ENCODE results near the gene TNFRSF9.
"Not testable (repeated sequence)": the region's sequence is repeated elsewhere in the genome, so short reads cannot be mapped to it uniquely, and the experiment has no call there.

The TNFRSF9 gene

GRCh38 chr1:7960867-7961215, 20.2 kb upstream of the TNFRSF9 start:
- peak; percentile 85 for DNase-seq

DNA sequence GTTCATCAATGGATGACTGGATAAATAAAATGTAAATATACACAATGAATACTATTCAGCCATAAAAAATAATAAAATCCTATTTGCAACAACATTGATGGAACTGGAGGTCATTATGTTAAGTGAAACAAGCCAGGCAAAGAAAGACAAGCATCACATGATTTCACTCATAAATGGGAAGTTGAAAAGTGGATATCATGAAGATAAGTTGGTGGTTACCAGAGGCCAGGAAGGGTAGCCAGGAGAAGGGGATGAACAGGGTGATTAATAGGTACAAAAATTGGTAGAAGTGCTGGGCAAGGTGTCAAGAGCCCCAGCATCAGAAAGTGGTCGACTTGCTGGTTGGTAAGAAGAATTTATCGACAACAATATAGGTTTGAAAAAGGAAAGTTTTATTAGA, 19.5 kb upstream of the TNFRSF9 start:
- no peak for DNase-seq

DNA sequence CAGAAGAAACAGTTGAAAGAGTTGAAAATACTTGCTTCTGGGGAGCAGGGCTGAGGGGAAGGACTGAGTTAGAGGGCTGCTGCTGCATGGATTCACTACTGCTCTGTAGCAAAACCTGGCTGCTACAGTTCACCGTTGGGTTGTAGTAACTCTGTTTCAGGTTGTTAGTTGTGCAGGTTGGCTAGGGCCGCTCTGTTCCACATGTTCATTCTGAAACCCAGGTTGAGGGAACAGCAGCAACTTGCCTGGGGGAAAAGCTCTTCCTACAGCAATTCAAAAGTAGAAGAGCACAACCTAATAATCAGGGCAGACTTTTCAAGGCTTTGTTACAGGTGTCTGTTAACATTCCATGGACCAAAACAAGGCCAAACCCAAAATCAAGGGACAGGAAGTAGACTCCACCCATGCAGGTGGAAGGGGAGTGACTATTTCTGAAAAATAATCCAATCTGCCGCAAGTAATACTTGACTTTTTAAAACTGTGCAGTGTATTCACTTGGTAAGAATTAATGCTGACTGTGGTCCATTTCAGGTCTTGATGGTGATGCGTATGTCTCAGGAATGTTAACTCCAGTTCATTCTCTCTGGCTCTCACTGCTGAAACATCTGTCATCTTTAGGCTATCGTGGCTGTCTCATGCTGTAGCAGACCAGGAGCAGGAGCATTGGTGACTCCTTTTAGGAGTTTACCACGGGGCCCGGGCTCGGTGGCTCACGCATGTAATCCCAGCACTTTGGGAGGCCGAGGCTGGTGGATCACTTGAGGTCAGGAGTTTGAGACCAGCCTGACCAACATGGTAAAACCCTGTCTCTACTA, 15.8 kb upstream of the TNFRSF9 start:
- DNase-seq, result no peak

GRCh38 chr1:7954683-7955082, 14.0 kb upstream of the TNFRSF9 start:
- DNase-seq, result peak; percentile 69

- DNase-seq, result peak; percentile 99
Observed at GRCh38 chr1:7953850-7954609, 13.4 kb upstream of the TNFRSF9 start.

GRCh38 chr1:7952791-7953190, 12.2 kb upstream of the TNFRSF9 start:
- not testable (repeated sequence) for DNase-seq

- no peak for DNase-seq
Observed at GRCh38 chr1:7948960-7949359, 8.3 kb upstream of the TNFRSF9 start.

DNA sequence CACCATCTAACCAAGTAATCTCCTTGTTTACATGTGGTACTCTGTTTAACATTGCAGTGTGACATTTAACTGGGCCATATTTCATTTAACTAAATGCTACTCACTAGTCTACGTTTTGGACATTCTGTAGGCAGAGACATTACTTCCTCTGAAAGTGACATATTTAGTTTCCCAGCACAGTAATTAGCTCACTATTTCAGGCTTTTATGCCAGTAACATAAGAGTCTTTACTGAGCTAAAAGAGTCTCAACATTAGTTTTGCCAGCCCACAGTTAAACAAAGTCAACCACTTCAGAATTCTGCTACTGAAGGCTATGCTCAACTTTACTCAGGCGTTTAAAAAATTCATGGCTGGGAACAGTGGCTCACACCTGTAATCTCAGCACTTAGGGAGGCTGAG, 2.6 kb upstream of the TNFRSF9 start:
- no peak for DNase-seq

DNA sequence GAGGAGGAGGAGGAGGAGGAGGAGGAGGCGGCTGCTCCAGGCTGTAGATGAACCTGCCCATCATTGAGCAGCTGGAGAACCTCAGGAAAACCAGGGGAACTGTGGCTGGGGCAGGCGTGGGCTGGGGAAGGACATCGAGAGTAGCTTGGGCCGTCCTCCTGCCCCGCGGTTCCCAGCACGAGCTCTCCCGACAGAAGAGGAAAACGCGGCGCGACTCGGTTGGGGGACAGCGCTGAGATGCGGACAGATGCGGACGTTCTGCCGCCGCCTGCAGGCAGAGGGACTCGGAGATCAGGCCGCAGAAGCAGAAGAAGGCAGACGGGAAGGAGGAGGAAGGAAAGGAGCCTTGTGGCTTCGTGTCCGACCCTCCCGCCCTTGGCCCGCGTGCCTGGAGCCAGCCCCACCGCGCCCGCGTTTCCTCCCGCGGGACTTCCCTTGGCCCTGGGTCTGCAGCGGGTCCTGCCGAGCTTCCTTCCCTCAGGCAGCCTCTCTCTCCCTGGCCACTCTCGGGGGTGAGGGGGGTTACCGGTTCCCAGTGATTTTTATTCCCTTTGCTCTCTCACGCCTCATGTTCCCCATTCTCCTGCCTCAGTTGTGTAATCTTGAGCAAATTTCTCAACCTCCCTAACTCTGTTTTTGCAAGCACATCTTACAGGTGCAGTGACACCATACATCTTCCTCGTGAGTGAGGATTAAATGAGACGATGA, 1.7 kb upstream of the TNFRSF9 start:
- peak; percentile 69 for DNase-seq

DNA sequence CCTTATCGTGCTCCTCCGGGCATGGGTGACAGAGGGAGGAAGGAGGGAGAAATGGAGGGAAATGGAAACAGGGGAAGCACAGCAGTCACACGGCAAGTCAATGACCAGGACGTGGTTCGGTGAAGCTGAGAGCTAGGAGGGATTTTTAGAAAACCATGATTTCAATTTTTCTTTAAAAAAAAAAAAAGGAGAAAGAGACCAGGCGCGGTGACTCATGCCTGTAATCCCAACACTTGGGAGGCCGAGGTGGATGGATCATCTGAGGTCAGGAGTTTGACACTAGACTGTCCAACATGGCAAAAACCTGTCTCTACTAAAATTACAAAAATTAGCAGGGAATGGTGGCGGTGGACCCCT, 776 bp upstream of the TNFRSF9 start:
- no peak for DNase-seq

GRCh38 chr1:7940034-7940433, 605 bp downstream of the TNFRSF9 start:
- no peak for DNase-seq

DNA sequence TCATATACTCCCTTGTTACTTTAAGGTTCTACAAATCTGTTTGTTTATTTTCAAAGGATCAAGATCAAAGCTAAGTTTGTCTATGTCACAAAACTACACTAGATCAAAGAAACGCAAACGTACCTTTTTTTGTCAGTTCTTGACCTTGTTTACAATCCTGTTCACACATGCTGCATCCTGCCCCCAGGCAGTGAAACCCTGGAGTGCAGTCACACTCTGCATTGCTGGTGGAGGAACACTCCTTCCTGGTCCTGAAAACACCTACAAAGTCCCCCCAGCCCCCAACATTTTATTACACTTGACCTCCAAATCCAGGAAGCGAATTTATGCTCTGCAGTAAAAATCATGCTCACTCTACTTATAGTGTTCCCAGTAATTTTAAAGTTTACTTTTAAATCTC, 2.6 kb downstream of the TNFRSF9 start:
- DNase-seq, result no peak

DNA sequence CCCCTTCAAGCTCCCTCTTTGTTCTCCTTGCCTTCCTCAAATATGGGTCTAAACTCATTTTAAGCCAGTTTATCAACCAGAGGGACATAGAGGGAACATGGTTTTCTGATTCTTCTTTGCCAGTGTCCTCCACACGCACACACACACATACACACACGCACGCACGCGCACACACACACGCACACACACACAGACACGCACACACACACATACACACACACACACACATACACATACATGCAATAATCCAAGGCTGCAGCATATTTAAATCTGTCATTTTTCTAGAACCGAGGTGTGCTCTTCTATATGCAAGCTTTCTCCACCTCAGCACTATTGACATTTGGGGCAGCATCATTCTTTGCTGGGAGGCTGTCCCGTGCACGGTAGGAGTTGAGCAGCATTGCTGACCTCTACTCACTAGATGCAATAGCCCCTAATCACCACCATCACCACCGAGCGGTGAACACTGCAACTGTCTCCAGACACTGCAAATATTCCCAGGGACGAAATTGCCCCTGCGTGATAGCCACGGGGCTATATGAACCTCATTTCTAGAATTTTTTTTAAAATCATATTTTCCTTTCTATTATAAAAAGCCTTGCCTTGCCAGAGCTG, 8.0 kb downstream of the TNFRSF9 start:
- no peak for DNase-seq

DNA sequence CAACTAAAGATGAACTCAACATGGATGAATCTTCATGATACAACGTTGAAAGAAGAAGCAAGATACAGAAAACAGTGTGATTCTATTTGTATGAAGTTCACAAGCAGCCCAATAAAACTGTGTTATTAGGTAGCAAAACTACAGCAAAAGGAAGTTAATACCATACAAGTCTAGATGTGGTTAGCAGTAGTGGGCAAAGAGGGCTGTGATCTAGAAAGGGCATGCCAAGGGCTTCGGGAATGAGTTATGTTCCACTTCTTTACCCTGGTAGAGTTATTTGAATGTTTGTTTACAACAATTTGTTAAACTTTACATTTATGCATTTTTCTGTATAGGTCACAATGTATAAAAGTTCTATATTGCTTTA, 9.2 kb downstream of the TNFRSF9 start:
- no peak for DNase-seq

DNA sequence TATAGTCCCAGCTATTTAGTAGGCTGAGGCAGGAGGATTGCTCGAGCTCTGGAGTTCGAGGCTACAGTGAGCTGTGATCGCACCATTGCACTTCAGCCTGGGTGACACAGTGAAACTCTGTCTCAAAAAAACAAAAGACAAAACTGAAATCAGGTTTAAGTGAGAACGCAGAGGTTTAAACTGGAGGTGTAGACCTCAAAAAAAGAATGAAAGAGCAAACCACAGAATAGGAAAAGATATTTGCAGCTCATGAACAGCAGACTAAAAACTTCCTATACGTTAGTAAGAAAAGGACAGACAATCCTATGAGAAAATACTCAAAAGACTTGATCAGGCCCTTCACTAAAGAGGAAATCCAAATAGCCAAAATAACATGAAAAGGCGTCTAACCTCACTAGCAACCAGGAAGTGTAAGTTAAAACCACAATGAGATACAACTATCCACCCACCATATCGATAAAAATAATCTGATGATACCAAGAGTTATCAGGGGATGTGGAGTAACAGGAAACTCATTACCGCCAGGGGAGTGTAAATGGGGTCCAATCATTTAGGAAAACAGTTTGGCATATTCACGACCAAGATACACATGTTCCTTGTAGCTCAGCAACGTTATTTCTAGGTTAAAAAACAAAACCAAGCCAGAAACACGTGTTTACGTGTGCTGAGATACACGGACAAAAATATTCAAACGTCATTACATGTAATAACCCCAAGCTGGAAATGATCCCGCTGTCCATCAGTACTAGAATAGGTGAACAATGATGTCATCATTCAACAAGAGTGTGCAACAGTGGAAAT, 9.8 kb downstream of the TNFRSF9 start:
- DNase-seq, result no peak

- DNase-seq, result no peak
Observed at GRCh38 chr1:7929637-7930036, 11.0 kb downstream of the TNFRSF9 start.

- no peak for DNase-seq
Observed at GRCh38 chr1:7928247-7928646, 12.4 kb downstream of the TNFRSF9 start.

GRCh38 chr1:7927061-7927460, 13.6 kb downstream of the TNFRSF9 start:
- DNase-seq, result not testable (repeated sequence)

DNA sequence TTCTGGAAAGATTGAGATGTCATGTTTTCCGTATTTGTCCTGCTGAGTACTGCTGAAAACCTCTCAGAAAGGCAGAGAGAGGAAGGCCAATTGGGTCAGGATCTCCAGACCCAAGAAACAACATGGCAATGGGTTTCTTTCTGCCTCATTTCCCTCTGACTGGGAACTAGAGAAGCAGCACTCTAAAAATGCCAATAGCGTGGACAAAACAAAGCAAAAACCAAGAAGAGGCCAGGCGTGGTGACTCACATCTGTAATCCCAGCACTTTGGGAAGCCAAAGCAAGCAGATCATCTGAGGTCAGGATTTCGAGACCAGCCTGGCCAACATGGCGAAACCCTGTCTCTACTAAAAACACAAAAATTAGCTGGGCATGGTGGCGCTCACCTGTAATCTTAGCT, 18.3 kb downstream of the TNFRSF9 start:
- no peak for DNase-seq

DNA sequence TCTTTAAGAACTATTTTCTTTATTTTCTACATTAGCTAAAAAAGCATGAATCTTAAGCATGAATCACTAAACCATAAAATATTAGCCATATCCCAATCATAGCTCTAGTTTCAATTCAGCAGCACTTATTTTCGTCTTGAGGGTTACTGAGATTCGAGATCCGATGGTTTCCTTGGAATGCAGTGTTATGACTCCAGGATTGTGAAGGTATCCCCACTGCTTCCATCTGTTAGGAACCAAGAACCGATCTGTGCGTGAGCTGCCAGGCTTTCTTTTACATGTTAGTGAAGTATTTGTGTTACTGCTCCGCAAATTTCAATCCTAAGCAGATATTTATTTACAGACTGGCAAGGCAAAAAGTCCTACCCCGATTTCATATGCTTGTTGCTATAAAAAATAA, 18.8 kb downstream of the TNFRSF9 start:
- DNase-seq, result no peak

- DNase-seq, result no peak
Observed at GRCh38 chr1:7919880-7920279, 20.8 kb downstream of the TNFRSF9 start.

DNA sequence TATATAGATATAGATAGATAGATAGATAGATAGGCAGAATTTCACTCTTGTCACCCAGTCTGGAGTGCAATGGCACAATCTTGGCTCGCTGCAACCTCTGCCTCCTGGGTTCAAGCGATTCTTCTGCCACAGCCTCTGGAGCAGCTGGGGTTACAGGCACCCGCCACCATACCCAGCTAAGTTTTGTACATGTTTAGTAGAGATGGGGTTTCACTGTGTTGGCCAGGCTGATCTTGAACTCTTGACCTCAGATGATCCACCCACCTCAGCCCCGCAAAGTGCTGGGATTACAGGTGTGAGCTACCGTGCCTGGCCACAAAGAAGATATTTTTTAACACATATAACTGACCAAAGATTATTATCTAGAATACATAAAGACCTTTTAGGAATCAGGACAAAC, 22.7 kb downstream of the TNFRSF9 start:
- DNase-seq, result not testable (repeated sequence)

DNA sequence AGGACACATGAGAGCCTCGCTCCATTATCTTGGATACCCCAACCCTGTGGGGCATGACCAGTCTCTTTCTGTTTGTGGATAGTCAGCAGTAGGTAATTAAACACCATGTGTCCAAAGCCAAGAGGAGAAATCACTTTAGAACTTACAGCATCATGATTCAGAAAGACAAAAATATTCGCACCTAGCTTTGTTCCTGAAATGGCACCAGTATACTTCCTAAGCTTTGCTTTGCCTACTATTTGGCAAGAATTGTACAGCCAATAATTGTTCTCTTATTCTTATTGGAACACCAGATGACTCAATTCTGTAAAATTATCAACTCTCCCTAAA, 24.2 kb downstream of the TNFRSF9 start:
- DNase-seq, result no peak

Data from NCI-H510A treated with DMSO at 0.1 percent for 48 hours (cell line).